Breast epithelium (tissue), 4 donors: ENCODE results near the gene ELK4. TPM values are rescaled to one million over a fixed set of nuclear protein-coding genes. Genes with fewer than 3 reads are reported as not detected.

Experiments used
- DNase-seq, 2 donors: peaks; one replicate each; pipeline ENCODE4 v3.0.0-alpha.2; 2019; ENCODE audit warnings: low spot score in 2 of 2
- H3K27ac ChIP-seq, 2 donors: fragments of 200-600 bp; sonication (generic) in 1 of 2; one replicate each; pipeline ENCODE4 v1.5.1; 2016 to 2019; ENCODE audit warnings: mild to moderate bottlenecking in 1 of 2
- H3K27me3 ChIP-seq, 2 donors: fragments of 200-600 bp; sonication (generic) in 1 of 2; one replicate each; pipeline versions ENCODE4 v1.5.1 to v1.6.0; 2017 to 2019; ENCODE audit warnings: control low read depth in 1 of 2, mild to moderate bottlenecking in 1 of 2
- H3K36me3 ChIP-seq: fragments of 200-600 bp; one replicate; pipeline ENCODE4 v1.5.1; 2019
- H3K4me1 ChIP-seq, 2 donors: fragments of 200-600 bp; sonication (generic); one replicate each; pipeline ENCODE4 v1.5.1; 2016 to 2019; ENCODE audit warnings: control low read depth in 1 of 2
- H3K4me3 ChIP-seq, 3 donors: fragments of 200-600 bp; sonication (generic); 1 replicate in 2 of 3; 2 replicates in 1 of 3; pipeline ENCODE4 v1.5.1; 2016 to 2019; ENCODE audit warnings: mild to moderate bottlenecking in 3 of 3, moderate library complexity in 2 of 3
- H3K9me3 ChIP-seq, 2 donors: fragments of 200-600 bp; sonication (generic) in 1 of 2; one replicate each; pipeline ENCODE4 v1.5.1; 2016 to 2019; ENCODE audit warnings: control low read depth in 1 of 2
- POLR2A ChIP-seq: fragments of 450-650 bp; IDR thresholded peaks from one replicate; pipeline ENCODE4 v1.6.1; 2016; ENCODE audit warnings: antibody characterized with exemption, mild to moderate bottlenecking, moderate library complexity
- POLR2AphosphoS5 ChIP-seq, 3 donors: sonication (generic); formaldehyde crosslinking; IDR thresholded peaks; one replicate each; pipeline ENCODE4 v1.6.1; 2017; ENCODE audit warnings: antibody characterized with exemption in 3 of 3
- intact Hi-C: fragments of 100-400 bp; cut with DNase I; formaldehyde crosslinking; loops from one replicate; pipeline ENCODE4 v1.15.1; 2023; ENCODE audit warnings: low total_unique reads
- total RNA-seq, 3 donors: library from RNA; depleted of rRNA; stranded (reverse); fragments of >200 nt; gene quantifications; one replicate each; pipeline ENCODE4 v1.1.0, GENCODE V29; 2016
- TF ChIP-seq, protein P1 (sequence below), 3 donors: fragments of 450-650 bp; IDR thresholded peaks; one replicate each; pipeline ENCODE4 v1.5.1; 2016 to 2017; ENCODE audit warnings: antibody characterized with exemption in 3 of 3, mild to moderate bottlenecking in 3 of 3, moderate library complexity in 3 of 3

ELK4 gene
- total RNA-seq, 3 donors from 2014 or later: 22.6 to 32.5 (median 26.5) TPM

DNA sequence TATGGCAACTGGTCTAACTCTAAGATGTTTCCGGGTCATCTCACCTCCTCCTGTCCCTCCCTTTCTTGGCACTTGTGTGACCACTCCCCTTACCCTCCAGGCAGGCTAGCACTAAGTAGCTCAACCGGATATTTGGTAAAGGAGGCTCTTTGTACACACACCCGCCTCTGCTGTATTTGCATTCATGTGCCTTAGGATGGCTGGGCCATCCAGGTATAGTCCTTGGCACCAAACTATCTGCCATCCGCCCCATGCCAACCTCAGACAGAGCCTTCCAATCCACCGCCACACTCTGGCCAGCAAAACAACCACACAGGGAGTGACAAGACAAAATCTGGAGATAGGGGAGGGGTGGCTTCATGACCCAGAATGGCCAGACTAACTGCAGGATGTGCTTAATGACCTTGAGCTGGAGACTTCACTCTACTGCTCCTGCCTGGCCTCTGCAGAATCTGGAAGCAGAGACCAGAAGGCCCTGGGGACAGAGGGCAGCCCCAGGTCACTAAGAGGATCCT lies 67.8 kb downstream of the ELK4 start:
- Histone ChIP-seq H3K4me1 (no peaks in the 10 kb centered on the region), H3K4me3 (no peak overlapping the region), H3K9me3 (peaks cover 8 to 9% of the 10 kb centered on the region in 2 donors), H3K27me3 (peaks cover 0 to 7% of the 10 kb centered on the region in 2 donors), H3K36me3 (no peaks in the 10 kb centered on the region), H3K27ac (peak overlapping the region; percentile 55 to 71)
- peak in 1 of 3 donors; percentile 60 for TF ChIP-seq POLR2AphosphoS5 (IDR thresholded peaks at IDR 0.05)
- TF ChIP-seq, protein P1, sequence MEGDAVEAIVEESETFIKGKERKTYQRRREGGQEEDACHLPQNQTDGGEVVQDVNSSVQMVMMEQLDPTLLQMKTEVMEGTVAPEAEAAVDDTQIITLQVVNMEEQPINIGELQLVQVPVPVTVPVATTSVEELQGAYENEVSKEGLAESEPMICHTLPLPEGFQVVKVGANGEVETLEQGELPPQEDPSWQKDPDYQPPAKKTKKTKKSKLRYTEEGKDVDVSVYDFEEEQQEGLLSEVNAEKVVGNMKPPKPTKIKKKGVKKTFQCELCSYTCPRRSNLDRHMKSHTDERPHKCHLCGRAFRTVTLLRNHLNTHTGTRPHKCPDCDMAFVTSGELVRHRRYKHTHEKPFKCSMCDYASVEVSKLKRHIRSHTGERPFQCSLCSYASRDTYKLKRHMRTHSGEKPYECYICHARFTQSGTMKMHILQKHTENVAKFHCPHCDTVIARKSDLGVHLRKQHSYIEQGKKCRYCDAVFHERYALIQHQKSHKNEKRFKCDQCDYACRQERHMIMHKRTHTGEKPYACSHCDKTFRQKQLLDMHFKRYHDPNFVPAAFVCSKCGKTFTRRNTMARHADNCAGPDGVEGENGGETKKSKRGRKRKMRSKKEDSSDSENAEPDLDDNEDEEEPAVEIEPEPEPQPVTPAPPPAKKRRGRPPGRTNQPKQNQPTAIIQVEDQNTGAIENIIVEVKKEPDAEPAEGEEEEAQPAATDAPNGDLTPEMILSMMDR (IDR thresholded peaks at IDR 0.05): no peak
- no peak for TF ChIP-seq POLR2A
- DNase-seq: peak; percentile 60 to 78
- intact Hi-C loops: no loop called here

DNA sequence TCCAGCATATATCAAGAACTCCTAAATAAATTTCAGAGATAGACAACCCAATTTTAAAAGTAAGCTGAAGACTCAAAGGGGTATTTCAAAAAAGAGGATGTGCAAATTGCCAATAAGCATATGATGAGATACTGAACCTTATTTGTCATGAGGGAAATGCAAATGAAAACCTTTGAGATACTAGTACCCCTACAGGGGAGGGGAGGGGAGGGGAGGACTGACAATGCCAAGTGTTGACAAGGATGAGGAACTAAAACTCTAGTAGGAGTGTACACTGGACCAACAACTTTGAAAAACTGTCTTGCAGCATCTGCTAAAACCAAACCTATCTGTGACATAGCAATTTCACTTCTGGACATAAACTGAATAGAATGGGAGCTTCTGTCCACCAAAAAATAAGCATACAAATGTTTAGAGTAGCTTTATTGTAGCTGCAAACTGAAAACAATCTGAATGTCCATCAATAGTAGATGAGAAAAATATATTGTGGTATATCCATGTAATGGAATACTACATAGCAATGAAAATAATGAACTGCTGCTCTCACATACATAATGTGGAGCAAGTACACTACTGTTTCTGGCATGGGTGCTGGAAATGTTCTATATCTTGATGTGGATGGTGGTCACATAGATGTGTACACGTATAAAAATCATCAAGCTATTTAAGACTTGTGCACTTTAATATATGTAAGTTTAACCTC lies 70.2 kb downstream of the ELK4 start:
- DNase-seq: no peak
- H3K27ac ChIP-seq: no peak overlapping the region
- no peaks in the 10 kb centered on the region for H3K36me3 ChIP-seq
- H3K9me3 ChIP-seq: peaks cover 8 to 9% of the 10 kb centered on the region in 2 donors
- intact Hi-C loops: no loop called here
- TF ChIP-seq POLR2A (no peak), POLR2AphosphoS5 (IDR thresholded peaks at IDR 0.05) (no peak)
- TF ChIP-seq, protein P1 (IDR thresholded peaks at IDR 0.05): no peak
- H3K4me1 ChIP-seq: no peaks in the 10 kb centered on the region
- H3K27me3 ChIP-seq: no peaks in the 10 kb centered on the region
- H3K4me3 ChIP-seq: no peak overlapping the region

Other genes starting within 250 kb of the ELK4 start
- 1 to 10 TPM in 1 of 3 donors, not detected in 2; 6.1 TPM for gene LEMD1, start 210.0 kb downstream of the ELK4 start, total RNA-seq
- 1 to 10 TPM in 1 of 3 donors, under 1 TPM in 1, not detected in 1; 0.66 to 1.5 TPM for gene BLACAT1, start 176.0 kb downstream of the ELK4 start, total RNA-seq
- 10 to 100 TPM in 1 of 3 donors, 1 to 10 TPM in 2; 1.4 to 12.3 (median 9.2) TPM for gene CDK18, start 127.3 kb downstream of the ELK4 start, total RNA-seq
- 1 to 10 TPM; 1.3 to 2.9 (median 1.6) TPM for gene SLC45A3, start 48.5 kb upstream of the ELK4 start, total RNA-seq
- gene NUCKS1, start 118.2 kb upstream of the ELK4 start, total RNA-seq: 100 to 1,000 TPM in 1 of 3 donors, 10 to 100 TPM in 2; 80.6 to 188 (median 86.9) TPM
- 10 to 100 TPM; 22.4 to 30.3 (median 23.9) TPM for gene RAB29, start 143.5 kb upstream of the ELK4 start, total RNA-seq
- gene SLC41A1, start 181.2 kb upstream of the ELK4 start, total RNA-seq: 10 to 100 TPM; 13.9 to 18.0 (median 16.8) TPM
- gene PM20D1, start 218.1 kb upstream of the ELK4 start, total RNA-seq: under 1 TPM; 0.15 to 0.33 (median 0.16) TPM